Loucy (cell line): Measurements from ENCODE around the gene BCAS2.

Source experiments
- EZH2phosphoT487 ChIP-seq: fragments of 200-600 bp; IDR thresholded peaks from 2 replicates; pipeline ENCODE4 v1.6.1; 2018; ENCODE audit warnings: antibody characterized with exemption, mild to moderate bottlenecking, moderate library complexity, borderline replicate concordance
- TF ChIP-seq, protein P1 (sequence below): fragments of 200-600 bp; sonication (generic); conservative IDR thresholded peaks from 2 replicates; pipeline ENCODE4 v1.5.1; 2014; ENCODE audit warnings: mild to moderate bottlenecking, antibody characterized with exemption, low read length

DNA sequence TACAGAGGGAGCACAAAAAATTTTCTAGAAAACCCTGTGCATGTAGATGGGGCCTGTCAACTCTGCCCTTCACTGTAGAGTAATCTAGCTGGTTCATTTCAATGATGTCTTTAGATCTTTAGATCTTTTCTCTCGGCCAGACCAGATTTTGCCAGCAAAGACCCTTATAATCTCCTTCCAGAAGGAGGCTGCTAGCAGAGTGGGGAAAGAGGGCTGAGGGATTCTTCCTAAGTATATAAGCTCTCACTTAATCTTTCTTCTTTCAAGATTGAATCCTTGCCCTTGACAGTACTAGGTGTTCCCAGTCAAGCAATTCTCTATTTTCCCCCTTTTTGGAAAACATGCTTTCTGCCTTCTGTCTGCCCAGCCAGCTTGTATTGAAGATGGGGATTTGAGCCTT, 34.3 kb downstream of the BCAS2 start:
- TF ChIP-seq, protein P1, sequence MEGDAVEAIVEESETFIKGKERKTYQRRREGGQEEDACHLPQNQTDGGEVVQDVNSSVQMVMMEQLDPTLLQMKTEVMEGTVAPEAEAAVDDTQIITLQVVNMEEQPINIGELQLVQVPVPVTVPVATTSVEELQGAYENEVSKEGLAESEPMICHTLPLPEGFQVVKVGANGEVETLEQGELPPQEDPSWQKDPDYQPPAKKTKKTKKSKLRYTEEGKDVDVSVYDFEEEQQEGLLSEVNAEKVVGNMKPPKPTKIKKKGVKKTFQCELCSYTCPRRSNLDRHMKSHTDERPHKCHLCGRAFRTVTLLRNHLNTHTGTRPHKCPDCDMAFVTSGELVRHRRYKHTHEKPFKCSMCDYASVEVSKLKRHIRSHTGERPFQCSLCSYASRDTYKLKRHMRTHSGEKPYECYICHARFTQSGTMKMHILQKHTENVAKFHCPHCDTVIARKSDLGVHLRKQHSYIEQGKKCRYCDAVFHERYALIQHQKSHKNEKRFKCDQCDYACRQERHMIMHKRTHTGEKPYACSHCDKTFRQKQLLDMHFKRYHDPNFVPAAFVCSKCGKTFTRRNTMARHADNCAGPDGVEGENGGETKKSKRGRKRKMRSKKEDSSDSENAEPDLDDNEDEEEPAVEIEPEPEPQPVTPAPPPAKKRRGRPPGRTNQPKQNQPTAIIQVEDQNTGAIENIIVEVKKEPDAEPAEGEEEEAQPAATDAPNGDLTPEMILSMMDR = no peak
- no peak for TF ChIP-seq EZH2phosphoT487
